NT2/D1 (cell line): Measurements from ENCODE around the gene SLC38A7.

Experiments used
- DNase-seq: peaks from one replicate; pipeline ENCODE4 v3.0.0-alpha.2; 2011; ENCODE audit warnings: low read depth, low spot score
- H3K27me3 ChIP-seq: 2 replicates; pipeline ENCODE4 v1.6.0; 2011; ENCODE audit warnings: mild to moderate bottlenecking; ENCODE audit not compliant: insufficient read length, insufficient read depth
- H3K36me3 ChIP-seq: 2 replicates; pipeline ENCODE4 v1.6.1; 2011; ENCODE audit warnings: mild to moderate bottlenecking, low read length, mixed read lengths; ENCODE audit not compliant: insufficient read depth, insufficient read length
- H3K4me1 ChIP-seq: 2 replicates; pipeline ENCODE4 v1.5.1; 2011; ENCODE audit not compliant: insufficient read depth, insufficient read length
- H3K4me3 ChIP-seq: 2 replicates; pipeline ENCODE4 v1.5.1; 2011; ENCODE audit warnings: low read depth; ENCODE audit not compliant: insufficient read length
- H3K9ac ChIP-seq: 2 replicates; pipeline ENCODE4 v1.6.0; 2011; ENCODE audit warnings: low read depth; ENCODE audit not compliant: insufficient read length
- H3K9me3 ChIP-seq: 2 replicates; pipeline ENCODE4 v1.5.1; 2011; ENCODE audit warnings: mild to moderate bottlenecking, low read length; ENCODE audit not compliant: insufficient read depth
- SUZ12 ChIP-seq: IDR thresholded peaks from 2 replicates; pipeline ENCODE4 v1.6.1; 2011; ENCODE audit not compliant: insufficient read length, insufficient read depth; ENCODE audit errors: extremely low read depth
- YY1 ChIP-seq: IDR thresholded peaks from 2 replicates; pipeline ENCODE4 v1.6.1; 2011; ENCODE audit not compliant: insufficient read length, insufficient read depth
- ZNF274 ChIP-seq: IDR thresholded peaks from 2 replicates; pipeline ENCODE4 v1.6.1; 2011; ENCODE audit warnings: mild to moderate bottlenecking, low read depth, low read length

Gene SLC38A7

DNA sequence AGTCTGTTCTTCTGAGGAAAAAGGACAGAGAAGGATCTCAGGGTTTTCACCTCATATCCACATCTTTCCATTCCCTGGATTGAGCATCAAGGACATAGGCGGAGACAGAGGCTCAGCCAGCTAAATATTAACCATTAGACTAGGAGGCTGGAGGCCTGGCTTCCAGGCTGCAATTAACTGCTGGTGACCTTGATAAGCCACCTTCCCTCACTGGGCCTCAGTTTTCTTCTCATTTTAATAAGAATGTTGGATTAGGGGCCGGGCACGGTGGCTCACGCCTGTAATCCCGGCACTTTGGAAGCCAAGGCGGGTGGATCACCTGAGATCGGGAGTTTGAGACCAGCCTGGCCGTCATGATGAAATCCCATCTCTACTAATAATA is 29.4 kb downstream of the SLC38A7 start:
- no peaks in the 10 kb centered on the region for H3K9me3 ChIP-seq
- peaks cover 3% of the 10 kb centered on the region for H3K4me1 ChIP-seq
- no peaks in the 10 kb centered on the region for H3K36me3 ChIP-seq
- no peak for DNase-seq
- no peak for TF ChIP-seq ZNF274
- TF ChIP-seq YY1: no peak
- no peak for TF ChIP-seq SUZ12
- no peak overlapping the region for H3K9ac ChIP-seq
- H3K27me3 ChIP-seq: peaks cover 12% of the 10 kb centered on the region
- H3K4me3 ChIP-seq: no peak overlapping the region

DNA sequence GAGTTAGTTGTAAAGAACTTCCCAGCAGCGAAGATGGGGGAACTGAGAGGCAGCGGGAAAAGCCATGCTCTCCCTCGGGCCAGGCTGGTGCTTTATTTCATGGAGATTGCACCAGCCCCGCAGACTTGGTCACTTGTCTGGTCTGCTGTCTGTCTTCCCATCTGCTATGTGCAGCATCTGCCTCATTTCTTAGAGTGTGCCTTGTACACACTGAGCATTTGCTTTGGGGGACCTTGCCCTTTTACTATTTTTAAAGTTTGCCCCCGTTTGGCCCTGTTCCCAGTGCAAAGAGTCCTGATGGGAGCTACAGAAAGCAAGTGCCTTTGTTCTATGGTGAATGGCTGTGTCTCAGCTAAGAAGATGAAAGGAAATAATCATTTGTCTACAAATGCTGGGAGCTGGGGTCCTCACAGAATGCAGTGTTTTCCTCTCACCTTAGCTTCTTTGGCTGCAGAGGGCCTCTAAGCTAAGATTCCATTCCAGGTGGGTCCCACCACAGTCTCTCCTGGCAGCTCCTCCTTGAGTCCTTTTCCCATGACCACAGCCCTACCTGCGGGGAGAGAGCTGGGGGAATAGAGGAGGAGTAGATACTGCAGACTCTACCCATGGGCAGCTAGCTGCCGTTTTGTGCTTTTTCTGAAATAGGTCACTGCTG is 29.9 kb downstream of the SLC38A7 start:
- H3K4me1 ChIP-seq: peaks cover 3% of the 10 kb centered on the region
- H3K9me3 ChIP-seq: no peaks in the 10 kb centered on the region
- H3K27me3 ChIP-seq: peaks cover 12% of the 10 kb centered on the region
- H3K36me3 ChIP-seq: no peaks in the 10 kb centered on the region
- TF ChIP-seq YY1: no peak
- no peak for TF ChIP-seq ZNF274
- TF ChIP-seq SUZ12: no peak
- no peak overlapping the region for H3K4me3 ChIP-seq
- DNase-seq: no peak
- no peak overlapping the region for H3K9ac ChIP-seq

DNA sequence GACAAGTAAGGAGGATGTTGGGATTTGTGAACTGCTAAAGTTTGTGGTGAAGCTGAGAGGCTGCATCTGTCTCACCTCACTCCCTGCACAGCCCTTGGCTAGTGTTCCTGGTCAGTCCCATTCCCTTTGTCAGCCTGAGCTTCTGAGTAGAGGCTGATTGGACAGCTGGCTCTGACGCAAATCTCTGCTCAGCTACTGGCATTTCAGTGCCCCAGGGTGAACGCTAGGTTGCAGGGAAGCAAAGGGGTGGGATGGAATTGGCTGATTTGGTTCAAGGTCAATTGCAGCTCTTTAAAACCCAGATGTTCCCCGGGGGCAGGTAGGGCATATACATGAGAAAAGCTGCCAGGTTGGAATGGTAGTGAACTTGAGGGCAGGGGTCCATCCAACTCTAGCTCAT is 31.8 kb downstream of the SLC38A7 start:
- Histone ChIP-seq H3K4me3 (no peak overlapping the region), H3K9ac (no peak overlapping the region), H3K36me3 (no peaks in the 10 kb centered on the region), H3K4me1 (peaks cover 5% of the 10 kb centered on the region), H3K9me3 (no peaks in the 10 kb centered on the region), H3K27me3 (peaks cover 12% of the 10 kb centered on the region)
- TF ChIP-seq YY1 (no peak), SUZ12 (no peak), ZNF274 (no peak)
- DNase-seq: peak; percentile 81

DNA sequence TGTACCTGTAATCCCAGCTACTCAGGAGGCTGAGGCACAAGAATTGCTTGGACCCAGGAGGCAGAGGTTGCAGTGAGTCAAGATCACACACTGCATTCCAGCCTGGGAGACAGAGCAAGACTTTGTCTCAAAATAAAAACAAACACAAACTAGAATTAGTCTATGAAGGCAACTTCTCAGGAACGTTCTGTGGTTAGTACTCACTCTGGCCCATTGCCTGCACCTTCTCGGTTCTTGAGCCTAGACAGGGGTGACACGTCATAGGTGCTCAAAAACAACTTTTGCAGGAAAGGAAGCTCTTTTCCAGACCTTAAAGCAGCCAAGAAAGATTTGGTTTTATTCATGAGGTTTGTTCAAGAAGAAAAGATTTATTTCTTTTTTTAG is 32.6 kb downstream of the SLC38A7 start:
- TF ChIP-seq SUZ12 (no peak), YY1 (no peak), ZNF274 (no peak)
- Histone ChIP-seq H3K9me3 (no peaks in the 10 kb centered on the region), H3K4me1 (peaks cover 5% of the 10 kb centered on the region), H3K4me3 (no peak overlapping the region), H3K9ac (no peak overlapping the region), H3K36me3 (no peaks in the 10 kb centered on the region), H3K27me3 (peaks cover 12% of the 10 kb centered on the region)
- DNase-seq: no peak

DNA sequence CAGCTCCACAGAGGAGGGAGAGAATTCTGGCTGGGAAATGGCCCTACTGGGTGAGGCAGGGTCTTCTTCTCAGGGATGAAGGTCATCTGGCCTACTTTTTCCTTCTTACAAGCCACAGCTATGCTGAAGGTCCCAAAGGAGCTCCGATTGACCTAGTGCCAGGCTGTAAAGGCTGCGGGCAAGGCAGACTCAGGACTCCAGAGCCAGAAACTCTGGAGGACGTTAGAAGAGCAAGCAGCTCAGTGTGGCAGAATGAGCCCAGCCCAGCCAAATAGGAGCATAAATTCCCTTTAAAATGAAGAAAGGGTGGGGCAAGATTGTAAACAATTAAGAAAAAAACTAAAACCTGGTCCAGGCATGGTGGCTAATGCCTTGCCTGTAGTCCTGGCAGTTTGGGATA is 34.9 kb downstream of the SLC38A7 start:
- DNase-seq: no peak
- H3K27me3 ChIP-seq: peaks cover 7% of the 10 kb centered on the region
- peaks cover 5% of the 10 kb centered on the region for H3K4me1 ChIP-seq
- no peaks in the 10 kb centered on the region for H3K36me3 ChIP-seq
- no peak overlapping the region for H3K9ac ChIP-seq
- no peak for TF ChIP-seq ZNF274
- no peak for TF ChIP-seq YY1
- TF ChIP-seq SUZ12: no peak
- no peak overlapping the region for H3K4me3 ChIP-seq
- no peaks in the 10 kb centered on the region for H3K9me3 ChIP-seq

DNA sequence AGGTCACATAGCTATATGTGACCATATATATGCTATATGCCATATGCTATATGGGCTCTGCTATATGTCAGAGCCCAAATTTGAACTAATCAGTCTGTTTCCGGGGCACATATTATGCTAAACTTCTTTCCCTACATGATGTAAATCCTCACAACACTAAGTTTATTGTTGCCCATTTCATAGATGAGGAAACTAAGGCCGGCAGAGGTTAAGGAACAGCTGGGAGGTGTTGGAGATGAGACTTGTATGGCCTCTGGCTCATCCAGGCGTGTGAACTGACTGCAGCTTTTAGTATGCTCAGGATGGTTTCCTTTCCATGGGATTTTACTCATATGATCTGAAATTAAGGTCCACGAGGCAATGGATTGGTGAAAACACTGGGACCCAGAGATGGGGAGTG is 37.5 kb downstream of the SLC38A7 start:
- H3K4me1 ChIP-seq: peaks cover 3% of the 10 kb centered on the region
- no peak overlapping the region for H3K4me3 ChIP-seq
- TF ChIP-seq SUZ12: no peak
- DNase-seq: no peak
- no peaks in the 10 kb centered on the region for H3K9me3 ChIP-seq
- H3K27me3 ChIP-seq: no peaks in the 10 kb centered on the region
- H3K9ac ChIP-seq: no peak overlapping the region
- no peaks in the 10 kb centered on the region for H3K36me3 ChIP-seq

DNA sequence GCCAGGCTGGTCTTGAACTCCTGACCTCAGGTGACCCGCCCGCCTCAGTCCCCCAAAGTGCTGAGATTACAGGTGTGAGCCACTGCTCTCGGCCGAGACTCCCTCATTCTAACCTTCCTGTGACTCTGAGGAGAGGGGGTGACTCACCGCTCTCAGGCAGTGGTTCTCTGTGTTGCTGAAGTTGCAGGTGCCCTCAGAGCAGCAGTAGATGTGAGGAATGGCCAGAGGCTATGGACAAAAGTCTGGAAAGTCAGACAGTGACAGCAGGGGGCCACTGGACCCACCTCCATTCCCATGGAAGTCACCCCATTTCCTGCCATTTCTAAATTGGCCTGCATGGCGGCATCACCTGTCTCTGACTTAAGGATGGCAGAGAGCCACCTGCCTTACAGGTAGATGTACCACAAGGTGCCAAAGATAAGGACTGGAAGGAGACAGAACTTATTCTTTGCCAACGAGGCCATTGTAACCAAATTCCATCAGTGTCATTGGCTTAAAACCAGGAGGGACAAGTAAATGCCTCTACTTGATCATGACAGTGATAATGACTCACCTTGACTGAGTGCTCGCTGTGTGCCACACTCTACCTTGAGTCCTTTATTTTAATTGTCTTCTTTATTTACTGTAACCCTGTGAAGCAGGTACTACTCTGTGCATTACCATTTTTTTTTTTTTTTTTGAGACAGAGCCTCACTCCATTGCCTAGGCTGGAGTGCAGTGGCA is 39.6 kb downstream of the SLC38A7 start:
- H3K9me3 ChIP-seq: no peaks in the 10 kb centered on the region
- H3K27me3 ChIP-seq: no peaks in the 10 kb centered on the region
- H3K4me3 ChIP-seq: no peak overlapping the region
- no peak overlapping the region for H3K9ac ChIP-seq
- no peaks in the 10 kb centered on the region for H3K36me3 ChIP-seq
- no peak for DNase-seq
- TF ChIP-seq SUZ12 (no peak), ZNF274 (no peak), YY1 (no peak)
- H3K4me1 ChIP-seq: peaks cover 3% of the 10 kb centered on the region

DNA sequence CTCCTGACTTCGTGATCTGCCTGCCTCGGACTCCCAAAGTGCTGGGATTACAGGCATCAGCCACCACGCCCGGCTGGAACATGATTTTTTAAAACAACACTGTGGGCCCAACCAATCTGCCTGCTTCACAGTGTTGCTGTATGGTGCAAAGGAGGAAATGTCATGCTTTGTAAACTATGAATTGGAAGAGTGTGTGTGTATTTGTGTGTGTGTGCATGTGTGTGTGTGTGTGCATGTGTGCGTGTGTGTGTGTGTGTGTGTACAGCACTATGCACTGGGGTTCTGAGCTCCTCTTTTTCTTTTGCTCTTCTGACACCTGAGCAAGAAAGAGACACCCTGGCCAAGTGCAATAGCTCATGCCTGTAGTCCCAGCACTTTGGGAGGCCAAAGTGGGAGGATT is 40.5 kb downstream of the SLC38A7 start:
- no peak overlapping the region for H3K9ac ChIP-seq

More for the DNA sequence above, 40.5 kb downstream of the SLC38A7 start:
- TF ChIP-seq YY1 (no peak), SUZ12 (no peak), ZNF274 (no peak)
- H3K27me3 ChIP-seq: no peaks in the 10 kb centered on the region
- peaks cover 3% of the 10 kb centered on the region for H3K4me1 ChIP-seq
- H3K9me3 ChIP-seq: no peaks in the 10 kb centered on the region
- no peak overlapping the region for H3K4me3 ChIP-seq
- DNase-seq: no peak
- H3K36me3 ChIP-seq: no peaks in the 10 kb centered on the region
